HG03520 (cell line): ENCODE data around the gene CTRB1.

Experiments
- ATAC-seq: cut with Tn5 transposase; IDR thresholded peaks from one replicate; pipeline ENCODE4 v1.9.1; 2021; ENCODE audit warnings: mild to moderate bottlenecking, moderate library complexity; ENCODE audit not compliant: unreplicated experiment

CTRB1 gene

DNA sequence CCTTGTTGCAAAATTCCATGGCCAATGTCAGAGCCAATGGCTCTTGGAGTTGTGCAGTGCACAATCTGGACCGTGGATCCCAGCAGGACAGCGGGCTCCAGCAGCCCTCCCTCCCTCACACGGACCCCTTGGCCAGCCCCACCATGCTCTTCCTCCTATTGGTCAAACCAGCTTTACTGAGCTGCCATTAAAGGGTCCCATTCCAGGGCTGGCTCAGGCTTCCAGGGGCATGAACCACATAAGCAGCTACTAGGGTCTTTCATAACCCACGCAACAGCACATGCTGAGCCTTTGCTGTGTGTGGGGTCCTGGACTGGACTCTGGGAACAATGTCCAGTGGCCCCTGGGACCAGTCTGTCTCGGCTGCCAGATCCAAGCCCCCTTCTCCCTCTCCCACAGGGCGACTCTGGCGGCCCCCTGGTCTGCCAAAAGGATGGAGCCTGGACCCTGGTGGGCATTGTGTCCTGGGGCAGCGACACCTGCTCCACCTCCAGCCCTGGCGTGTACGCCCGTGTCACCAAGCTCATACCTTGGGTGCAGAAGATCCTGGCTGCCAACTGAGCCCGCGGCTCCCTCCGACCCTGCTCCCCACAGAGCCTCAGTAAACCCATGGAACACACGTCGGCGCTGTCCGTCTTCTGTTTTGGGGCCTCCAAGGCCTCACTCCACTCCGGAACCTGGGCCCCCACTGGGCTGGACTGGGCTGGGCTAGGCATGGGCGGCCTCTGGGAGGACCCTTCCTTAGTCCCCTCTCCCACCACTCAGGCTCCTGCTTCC lies 5.7 kb downstream of the CTRB1 start:
- no peak for ATAC-seq

DNA sequence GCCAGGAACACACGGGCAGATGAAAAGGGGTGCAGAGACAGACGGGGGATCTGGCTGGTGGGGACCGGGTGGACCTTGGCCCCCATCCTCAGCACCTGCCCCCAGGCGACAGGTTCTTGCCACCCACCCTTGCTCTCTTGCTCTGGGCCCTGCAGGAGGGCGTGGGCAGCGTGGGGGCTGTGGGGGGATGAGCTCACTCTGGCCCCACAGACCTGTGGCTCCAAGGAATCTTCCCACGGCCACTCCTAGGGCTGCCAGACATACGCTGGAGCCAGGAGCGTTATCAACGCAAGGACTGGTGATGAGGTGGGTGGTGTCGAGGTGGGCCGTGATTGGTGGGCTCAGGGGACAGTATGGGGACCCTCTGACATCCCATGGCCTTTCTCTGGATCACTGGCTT lies 6.3 kb downstream of the CTRB1 start:
- no peak for ATAC-seq

DNA sequence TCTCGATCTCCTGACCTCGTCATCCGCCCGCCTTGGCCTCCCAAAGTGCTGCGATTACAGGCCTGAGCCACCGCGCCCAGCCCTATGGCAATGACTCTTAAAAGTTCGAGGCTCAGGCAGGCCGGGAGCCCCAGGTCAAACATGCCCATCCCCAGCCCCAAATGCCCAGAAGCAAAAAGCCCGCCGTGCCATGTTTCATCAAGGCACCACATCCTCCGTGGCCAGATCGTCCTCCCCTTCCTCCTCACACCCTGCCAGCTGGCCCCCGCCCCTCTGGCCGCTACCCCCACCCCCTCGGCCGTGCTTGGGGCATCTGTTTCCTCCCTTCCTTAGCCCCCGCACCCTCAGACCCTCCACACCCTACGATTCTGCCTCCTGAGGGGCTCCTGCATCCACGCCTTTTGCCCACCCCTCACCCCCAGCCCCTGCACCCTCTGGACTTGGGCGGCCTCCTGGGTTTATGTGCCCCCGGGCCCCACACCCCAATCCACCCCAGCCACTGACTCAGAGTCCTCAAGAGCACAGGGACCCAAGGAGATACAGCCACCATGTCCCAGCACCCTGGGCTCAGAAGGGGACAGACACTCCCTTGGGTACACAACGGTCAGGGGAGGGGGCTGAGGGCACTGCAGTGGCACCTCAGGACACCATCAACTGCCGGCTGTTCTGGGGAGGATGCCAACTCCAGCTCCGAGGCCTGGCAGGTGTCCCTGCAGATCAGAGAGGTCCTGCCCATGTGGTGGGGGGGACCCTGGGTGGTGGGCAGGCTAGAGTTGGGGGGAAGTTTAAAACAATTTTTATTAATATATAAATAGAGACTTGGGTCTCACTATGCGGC lies 7.1 kb downstream of the CTRB1 start:
- no peak for ATAC-seq

DNA sequence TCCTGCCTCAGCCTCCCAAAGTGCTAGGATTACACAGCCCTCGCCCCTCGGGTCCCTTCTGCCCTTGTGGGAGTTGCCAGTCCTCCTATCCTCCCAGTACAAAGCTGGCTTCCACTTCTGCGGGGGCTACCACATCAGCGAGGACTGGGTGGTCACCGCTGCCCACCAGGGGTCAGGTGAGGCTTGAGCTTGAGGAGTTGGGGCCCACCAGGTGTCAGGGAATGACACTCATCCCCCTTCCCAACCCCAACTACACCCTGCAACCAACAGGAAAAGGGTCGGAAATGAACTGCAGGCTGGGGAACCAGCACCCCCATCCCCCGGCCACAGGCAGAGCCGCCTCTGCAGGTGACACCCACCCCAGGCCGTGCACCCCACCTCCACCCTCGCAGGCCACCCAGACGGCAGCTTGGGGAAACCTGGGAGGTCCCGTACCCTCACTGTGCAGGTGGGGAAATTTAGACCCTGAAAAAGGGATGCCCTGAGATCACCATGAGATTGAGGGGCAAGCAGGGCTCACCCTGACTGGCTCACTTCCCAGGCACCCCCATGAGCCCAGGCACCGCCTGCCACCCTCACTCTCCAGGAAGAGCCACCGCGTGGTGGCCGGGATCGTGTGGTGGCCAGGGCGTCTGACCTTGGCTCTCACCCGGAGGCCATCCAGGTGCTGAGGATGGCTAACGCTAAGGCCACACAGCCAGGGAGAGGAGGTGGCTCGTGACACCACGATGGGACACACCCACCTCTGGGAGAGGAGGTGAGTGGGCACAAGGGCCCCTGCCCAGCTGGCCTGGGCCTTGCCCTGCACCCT lies 8.0 kb downstream of the CTRB1 start:
- no peak for ATAC-seq

DNA sequence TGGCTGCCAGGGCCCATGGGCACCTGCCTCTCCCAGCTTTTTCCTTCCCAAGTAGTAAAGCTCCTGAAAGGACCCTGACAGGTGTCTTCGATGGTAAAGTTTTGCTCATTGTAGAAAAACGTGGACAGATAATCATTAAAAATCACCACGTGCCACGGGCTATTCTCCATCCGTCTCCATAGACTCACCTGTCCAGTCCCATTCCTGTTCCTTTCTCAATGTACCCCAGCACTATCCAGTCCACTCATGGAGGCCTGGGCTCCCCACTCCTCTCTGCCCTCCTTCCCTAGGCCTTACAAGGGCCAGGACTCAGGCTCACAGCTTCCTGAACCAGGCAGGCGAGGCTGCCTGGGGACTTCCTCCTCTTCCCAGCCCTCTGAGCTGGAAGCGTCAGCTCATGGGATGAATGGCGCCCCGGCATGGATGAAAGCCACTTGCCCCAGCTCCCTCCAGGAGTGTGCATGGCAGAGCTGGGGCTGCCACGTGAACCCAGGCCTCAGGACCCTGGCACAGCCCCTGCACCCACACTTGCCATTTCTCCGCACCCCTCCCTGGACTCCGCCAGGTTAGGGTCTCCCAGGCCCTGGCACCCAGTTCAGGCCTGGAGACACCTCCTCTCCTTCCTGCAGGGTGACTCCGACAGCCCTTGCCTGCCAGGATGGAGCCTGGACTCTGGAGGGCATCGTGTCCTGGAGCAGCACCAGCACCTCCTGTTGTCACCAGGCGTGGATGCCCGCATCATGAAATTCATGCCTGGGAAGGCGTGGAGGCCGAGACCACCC lies 8.8 kb downstream of the CTRB1 start:
- ATAC-seq = no peak

DNA sequence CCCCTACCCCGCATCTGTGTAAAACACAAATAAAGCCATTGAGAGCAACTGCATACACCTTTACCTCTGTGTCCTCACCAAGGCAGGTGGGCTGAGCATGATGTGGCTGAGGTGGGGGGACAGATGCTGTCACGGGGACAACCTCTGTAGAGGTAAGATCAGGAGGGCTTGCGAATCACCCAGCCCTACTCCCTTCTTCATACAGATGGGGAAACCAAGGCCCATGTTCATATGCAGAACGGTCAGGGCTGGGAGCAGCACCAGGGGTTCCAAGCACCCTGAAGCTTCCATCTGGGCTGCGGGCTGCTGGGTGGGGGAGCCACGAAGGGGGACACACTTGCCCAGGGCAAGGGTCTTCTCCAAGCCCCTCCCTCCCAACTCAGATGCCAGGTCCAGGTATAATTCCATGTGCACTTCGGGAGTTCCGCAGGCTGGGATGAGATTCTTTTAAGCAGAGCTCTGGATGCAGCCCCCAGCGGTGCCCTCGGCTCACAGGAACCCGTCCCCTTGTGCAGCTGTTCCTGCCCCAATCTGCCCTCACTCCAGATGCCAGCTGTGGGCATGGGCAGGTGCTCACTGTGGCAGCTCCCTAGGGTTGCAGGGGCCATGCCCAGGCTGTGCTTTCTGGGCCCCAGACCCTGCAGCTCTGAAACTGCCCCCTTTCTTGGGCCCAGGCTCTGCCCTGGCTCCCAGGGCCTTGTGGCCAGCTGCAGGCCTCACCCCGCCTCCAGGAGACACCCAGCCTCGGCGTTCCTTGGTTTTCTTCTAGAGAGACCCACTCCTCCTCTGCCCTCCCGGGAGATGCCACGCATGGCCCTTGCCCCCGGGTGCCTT lies 9.6 kb downstream of the CTRB1 start:
- ATAC-seq = no peak

DNA sequence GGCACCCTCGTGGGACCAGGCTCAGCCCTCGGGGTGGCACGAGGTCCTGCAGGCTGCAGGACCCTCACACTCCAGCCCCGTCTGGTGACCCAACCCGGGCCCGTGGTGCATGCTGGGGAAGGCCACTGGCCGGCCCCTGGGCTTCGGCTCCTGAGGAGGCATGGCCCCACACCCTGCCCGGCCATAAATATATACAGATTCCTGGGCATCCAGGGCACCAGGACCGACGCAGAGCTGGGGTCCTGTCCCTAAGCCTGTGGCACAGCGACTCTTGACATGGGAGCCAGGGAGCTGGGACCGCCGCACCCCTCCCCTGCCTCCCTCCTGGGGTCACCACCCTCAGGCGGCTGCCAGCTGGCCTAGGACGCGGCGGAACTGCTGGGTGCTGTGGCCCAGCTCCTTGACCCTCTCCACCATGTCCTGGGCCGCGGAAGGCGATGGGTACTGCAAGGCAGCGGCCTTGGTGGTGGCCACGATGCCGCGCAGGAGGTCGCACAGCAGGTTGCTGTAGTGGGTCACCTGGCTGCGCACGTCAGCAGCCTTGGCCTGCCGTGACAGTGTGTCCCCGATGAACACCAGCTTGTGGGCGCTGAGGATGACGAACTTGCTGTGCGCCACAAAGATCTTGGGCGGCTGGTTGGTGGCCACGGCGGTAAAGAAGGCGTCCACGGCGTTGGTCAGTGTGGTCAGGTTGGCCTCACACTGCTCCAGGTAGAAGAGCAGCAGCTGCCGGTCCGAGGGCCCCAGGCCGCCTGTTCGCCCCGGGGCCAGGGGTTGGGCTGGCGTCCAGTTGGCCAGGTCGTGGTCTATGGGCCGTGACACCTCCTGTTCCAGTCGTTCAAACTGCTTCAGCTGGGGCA lies 10.6 kb downstream of the CTRB1 start:
- no peak for ATAC-seq

DNA sequence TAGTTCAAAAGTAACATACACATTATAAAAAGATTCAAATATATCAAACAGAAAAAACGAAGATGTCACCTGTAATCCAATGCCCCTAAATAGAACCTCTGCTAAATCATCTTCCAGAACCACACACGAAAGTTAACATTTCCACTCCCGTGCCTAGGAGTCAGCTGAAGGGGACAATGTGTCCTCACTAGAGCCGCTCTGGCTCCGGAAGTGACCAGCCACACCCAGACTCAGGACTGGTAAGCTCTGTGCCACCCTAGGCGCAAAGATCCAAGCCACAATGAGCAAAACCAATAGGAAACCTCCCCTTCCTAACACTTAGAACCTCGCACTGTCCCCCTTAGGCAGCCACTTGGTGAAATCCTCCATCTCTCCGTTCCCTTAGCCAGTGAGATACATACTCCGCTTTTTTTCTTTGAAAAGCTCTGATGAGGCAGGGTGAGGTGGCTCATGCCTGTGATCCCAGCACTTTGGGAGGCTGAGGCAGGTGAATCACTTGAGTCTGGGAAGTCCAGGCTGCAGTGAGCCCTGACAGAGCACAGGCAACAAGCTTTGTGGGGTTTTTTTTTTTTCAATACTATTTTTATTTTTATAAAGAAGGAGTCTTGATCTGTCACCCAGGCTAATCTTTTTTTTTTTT lies 11.8 kb downstream of the CTRB1 start:
- ATAC-seq = no peak

DNA sequence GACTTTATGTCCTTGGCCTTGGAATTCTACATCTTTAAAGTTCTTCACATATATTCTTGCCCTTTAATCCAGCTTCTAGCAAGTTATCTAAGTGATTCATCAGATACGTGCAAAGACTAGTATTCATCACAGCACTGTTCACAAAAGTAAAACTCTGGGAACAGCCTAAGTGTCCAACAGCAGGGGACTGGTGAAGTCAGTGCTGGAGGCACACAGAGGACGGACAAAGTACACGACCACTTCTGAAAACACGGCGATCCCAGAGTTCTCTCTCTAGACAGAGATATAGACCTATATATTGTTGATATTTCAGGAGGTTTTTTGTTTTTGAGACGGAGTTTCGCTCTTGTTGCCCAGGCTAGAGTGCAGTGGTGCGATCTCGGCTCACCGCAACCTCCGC lies 12.8 kb downstream of the CTRB1 start:
- no peak for ATAC-seq

DNA sequence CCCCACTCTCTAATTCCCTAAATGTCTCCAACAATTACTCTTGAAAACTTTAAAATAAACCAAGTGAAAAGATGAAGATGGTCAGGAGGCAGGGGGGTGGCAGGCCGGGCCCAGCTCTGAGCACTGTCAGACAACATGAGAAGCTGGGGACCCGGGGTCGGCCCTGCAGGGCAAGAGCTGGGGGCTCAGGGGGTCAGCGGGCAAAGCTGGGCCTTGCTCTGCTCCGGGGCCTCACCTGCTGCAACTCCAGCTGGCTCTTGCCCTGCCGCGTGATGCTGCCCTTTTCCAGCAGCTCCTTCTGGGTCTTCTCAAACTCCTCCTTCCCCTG lies 14.8 kb downstream of the CTRB1 start:
- no peak for ATAC-seq

DNA sequence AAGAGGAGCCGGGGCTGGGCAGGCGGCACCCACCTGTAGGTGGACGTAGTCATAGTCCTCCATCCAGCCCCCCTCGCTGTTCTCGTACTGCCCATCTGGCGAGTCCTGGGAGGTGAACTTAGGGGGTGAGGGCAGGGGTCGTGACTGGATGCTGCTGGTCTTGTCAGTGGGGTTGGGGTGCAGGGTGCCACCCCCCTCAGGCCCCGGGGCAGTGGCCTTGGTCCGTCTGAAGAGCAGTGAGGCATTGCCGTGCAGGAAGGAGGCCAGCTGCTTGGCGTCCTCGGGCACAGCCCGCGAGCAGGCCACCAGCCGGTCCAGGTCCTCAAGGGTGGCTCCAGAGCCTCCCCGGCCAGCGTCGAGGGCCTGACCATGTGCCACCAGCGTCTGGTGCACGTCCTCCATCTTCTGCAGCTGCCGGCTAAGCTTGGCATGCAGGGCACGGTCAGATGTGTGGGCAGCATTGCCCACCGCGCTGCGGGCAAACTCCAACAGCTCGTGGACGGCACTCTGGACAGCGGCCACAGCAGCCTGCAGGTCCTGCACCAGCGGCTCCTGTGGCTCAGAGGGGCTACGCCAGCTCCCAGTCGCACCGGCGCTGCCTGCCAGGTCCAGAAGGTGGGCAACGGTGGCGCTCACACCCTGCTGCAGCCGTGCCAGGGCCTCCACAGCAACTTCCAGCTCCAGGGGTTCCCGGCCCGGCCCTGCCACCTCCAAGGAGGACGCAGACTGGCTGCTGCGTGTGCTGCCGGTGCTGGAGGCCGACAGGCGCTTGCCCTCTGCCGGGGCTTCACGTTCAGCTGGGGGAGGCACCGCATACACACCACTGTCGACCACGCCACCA lies 16.3 kb downstream of the CTRB1 start:
- ATAC-seq = no peak

DNA sequence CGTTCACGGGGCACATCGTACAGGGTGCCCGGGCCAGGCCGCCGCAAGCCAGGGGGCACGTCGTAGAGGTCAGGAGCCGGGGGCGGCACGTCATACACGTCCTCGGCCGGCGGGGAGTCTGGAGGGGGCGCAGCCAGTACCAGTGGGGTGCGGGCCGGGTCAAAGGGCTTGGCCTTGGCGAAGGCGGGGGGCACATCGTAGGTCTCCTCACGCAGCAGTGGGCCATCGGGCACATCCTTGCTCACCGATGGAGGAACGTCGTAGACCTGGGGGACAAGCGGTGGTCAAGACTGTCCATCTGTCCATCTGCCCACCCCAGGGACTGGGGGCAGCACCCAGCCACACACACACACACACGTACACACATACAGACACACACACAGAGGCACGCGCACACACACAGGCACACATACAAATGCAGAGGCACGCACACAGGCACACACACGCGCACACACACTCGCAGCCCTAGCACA lies 17.0 kb downstream of the CTRB1 start:
- ATAC-seq = no peak

DNA sequence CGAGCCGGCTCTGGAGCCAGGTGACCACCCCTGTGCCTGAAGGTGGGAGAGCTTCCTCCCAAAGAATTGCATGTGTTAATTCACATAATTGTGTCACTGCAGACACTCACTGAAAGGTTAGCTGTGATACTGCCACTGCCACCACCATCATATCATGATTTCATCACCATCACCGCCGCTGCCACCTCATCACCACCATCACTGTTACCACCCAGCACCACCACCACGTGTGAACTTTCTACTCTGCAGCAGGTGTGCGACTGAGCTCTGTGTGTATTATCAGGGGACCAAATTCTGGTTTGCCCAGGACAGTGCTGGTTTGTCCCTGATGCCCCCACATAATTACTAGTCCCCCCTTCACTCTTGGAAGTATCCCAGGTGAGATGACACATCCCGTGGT lies 17.4 kb downstream of the CTRB1 start:
- ATAC-seq = no peak

DNA sequence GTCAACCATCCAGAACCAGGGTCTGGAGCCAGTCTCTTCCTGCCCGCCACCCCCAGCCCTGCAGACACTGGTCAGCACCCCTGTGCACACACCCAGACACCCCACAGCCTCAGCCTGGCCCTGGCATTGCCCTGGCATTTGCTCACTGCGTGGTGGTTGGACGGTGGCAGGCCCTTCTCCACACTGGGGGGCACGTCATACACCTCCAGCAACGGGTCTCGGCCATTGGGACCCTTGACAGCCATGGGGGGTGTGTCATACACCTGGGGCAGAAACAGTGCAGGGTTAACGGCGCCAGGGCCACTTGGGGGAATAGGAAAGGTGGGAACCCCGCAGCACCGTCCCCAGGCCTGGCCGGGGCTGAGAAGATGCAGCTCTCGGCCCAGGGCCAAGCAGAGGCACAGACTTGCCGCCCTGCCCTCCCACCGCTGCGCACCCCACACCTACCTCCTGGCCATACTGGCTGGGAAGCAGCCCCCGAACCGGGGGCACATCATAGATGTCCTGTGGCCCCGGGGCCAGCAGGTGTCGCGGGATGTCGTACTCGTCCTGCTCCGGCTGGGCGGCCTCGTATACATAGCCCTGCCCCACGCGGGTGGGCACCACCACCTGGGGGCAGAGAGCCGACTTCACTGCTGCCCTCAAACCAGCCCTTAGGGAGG lies 18.1 kb downstream of the CTRB1 start:
- no peak for ATAC-seq

DNA sequence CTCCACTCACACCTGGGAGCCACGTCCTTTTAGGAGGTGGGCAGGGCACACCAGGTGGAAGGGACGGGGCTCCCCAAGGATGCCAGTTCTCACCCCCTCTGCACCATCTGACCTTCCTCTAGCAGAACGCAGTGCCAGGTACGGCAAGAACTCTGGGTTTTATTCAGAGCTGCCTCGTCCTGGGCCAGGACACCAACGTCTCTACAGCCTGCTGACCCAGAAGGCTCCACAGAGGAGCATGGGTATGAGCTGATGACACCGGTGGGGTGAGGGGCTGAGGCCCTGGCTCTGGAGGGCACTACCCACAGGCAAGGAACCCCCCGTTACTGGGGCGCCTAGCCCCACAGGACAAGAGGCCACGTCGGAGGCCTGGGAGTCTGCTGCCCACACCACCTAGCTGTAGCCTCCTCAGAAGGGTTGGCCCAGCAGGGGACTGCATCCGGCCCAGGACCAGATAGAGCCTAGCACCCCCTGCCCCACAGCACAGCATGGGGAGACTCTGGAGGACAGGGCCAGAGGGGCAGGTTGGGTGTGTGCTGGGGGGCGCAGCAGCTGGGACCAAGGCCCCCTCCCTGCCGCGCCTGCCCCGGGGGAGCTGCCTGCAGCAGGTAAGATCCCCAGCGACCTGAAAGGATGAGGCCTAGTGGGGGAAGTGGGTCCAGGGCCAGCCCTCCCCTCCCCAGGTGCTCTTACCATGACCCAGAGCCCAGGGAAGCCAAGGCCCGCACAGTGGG lies 18.8 kb downstream of the CTRB1 start:
- no peak for ATAC-seq

DNA sequence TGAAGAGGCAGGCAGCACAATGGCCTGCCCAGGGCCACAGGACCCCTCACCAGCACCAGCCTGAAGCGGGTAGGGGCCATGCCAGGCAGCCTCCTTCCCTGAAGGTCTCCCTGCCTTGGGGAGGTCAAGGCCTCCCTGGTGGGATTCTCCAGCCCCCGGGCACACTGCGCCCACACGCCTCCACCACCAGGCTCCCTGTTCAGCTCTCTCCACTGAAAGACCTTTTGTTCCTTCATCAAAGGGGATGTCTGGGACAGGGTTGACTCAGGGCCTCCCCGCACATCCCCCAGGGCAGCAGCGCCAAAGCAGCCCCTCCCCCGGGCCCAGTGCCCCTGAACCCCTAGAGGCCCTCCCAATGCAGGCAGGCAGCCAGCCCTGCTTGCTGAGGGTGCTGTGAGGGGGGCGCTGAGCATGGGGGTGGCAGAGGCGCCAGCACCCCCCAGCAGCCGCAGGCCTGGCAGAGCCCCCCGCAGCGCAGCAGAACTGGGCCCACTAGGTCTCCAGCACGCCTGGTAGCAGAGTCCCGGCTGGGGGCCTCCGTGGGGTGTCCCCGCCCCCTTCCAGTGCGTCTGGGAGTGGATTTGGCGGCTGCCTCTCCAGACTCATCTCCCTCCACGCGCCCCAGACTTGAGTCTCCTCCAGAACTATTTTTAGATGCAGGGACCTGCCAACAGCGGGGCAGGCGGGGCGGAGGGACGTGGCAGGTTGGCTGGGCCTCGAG lies 19.5 kb downstream of the CTRB1 start:
- no peak for ATAC-seq
